A172 (cell line): ENCODE results near the gene CADPS2. TPM values are rescaled to one million over a fixed set of nuclear protein-coding genes. Genes with fewer than 3 reads are reported as not detected.
"Not testable (repeated sequence)": the region's sequence is repeated elsewhere in the genome, so short reads cannot be mapped to it uniquely, and the experiment has no call there.

Experiments
- DNase-seq: peaks from one replicate; pipeline ENCODE4 v3.0.0-alpha.2; 2015; ENCODE audit warnings: low spot score
- total RNA-seq: library from RNA; depleted of rRNA; stranded (reverse); fragments of >200 nt; shearing (Covaris generic); gene quantifications from 2 replicates; pipeline ENCODE4 v1.2.3, GENCODE V29; 2014

The CADPS2 gene
- total RNA-seq, 1 experiment from 2014 or later: 3.4 TPM

- DNase-seq: no peak
These were observed 36.3 kb downstream of the CADPS2 start for GRCh38 chr7:122849957-122850328.

- DNase-seq: no peak
These were observed 36.8 kb downstream of the CADPS2 start for GRCh38 chr7:122849322-122849956.

GRCh38 chr7:122847871-122848473 lies 38.3 kb downstream of the CADPS2 start:
- DNase-seq: no peak

- no peak for DNase-seq
These were observed 39.7 kb downstream of the CADPS2 start for GRCh38 chr7:122846591-122846990.

GRCh38 chr7:122845286-122845685 lies 41.0 kb downstream of the CADPS2 start:
- no peak for DNase-seq

- no peak for DNase-seq
These were observed 41.9 kb downstream of the CADPS2 start for GRCh38 chr7:122844191-122844988.

- DNase-seq: no peak
These were observed 43.3 kb downstream of the CADPS2 start for GRCh38 chr7:122842971-122843370.

- not testable (repeated sequence) for DNase-seq
These were observed 50.0 kb downstream of the CADPS2 start for GRCh38 chr7:122836286-122836685.

- not testable (repeated sequence) for DNase-seq
These were observed 51.7 kb downstream of the CADPS2 start for GRCh38 chr7:122834571-122834942.

GRCh38 chr7:122833888-122834570 lies 52.2 kb downstream of the CADPS2 start:
- no peak for DNase-seq

GRCh38 chr7:122831436-122831835 lies 54.8 kb downstream of the CADPS2 start:
- no peak for DNase-seq

- DNase-seq: no peak
These were observed 56.3 kb downstream of the CADPS2 start for GRCh38 chr7:122829962-122830361.

- DNase-seq: no peak
These were observed 58.5 kb downstream of the CADPS2 start for GRCh38 chr7:122827763-122828162.

GRCh38 chr7:122813845-122814244 lies 72.4 kb downstream of the CADPS2 start:
- DNase-seq: no peak

GRCh38 chr7:122803851-122804250 lies 82.4 kb downstream of the CADPS2 start:
- DNase-seq: no peak

GRCh38 chr7:122803323-122803722 lies 82.9 kb downstream of the CADPS2 start:
- DNase-seq: peak; percentile 47

GRCh38 chr7:122802301-122802751 lies 83.9 kb downstream of the CADPS2 start:
- DNase-seq: no peak

GRCh38 chr7:122791959-122792545 lies 94.2 kb downstream of the CADPS2 start:
- DNase-seq: no peak

- DNase-seq: no peak
These were observed 95.7 kb downstream of the CADPS2 start for GRCh38 chr7:122790591-122790990.

GRCh38 chr7:122790132-122790531 lies 96.1 kb downstream of the CADPS2 start:
- DNase-seq: no peak

- DNase-seq: no peak
These were observed 97.1 kb downstream of the CADPS2 start for GRCh38 chr7:122789156-122789555.
